NOMO-1 treated with DMSO at 0.1 percent for 48 hours (cell line): ENCODE data around the gene HAND1.

ENCODE experiments used
- DNase-seq: peaks from one replicate; lab custom pipeline; 2025; ENCODE audit not compliant: unreplicated experiment; lab: John Stamatoyannopoulos, UW

HAND1 gene

GRCh38 chr5:154506049-154506715 is 28.2 kb upstream of the HAND1 start:
- DNase-seq: no peak

- no peak for DNase-seq
Observed at GRCh38 chr5:154505567-154505966, 27.5 kb upstream of the HAND1 start.

GRCh38 chr5:154503698-154504039 is 25.6 kb upstream of the HAND1 start:
- no peak for DNase-seq

DNA sequence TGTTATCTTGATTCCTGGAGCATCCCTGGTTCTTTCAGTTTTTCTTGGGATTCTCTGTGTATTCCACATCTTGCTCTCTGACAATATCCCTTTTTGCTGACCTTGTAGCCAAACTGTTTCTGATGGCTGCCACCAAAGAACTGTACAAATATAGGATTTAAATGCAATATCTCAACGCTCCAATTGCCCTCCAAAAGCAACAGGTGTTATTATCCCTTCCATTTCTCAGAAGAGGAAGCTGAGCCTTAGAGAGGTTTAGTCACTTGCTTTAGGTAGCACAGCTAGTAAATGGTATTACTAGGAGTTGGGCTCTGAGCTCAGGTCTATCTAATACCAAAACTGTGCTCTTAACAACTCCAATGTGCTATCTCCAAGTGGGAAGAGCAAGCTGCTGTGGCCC is 24.2 kb upstream of the HAND1 start:
- no peak for DNase-seq

DNA sequence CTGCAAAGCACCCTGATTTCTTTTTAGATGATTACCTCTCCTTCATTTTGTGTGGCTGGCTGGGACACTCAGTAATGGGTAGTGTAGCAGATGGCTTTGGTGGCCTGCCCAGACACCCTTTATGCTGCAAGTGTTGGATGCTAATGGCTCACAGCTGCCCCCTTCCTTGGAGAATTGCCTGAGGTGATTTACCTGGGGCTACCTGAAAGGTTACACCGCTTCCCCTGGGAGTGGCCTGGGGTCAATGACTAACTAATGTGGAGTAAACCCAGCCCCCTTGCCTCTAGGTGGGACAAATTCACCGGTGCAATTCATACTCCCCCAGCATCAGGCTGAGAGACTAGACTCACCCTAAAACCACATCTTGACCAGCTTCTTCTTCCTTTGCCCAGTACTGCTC is 23.5 kb upstream of the HAND1 start:
- DNase-seq: no peak

DNA sequence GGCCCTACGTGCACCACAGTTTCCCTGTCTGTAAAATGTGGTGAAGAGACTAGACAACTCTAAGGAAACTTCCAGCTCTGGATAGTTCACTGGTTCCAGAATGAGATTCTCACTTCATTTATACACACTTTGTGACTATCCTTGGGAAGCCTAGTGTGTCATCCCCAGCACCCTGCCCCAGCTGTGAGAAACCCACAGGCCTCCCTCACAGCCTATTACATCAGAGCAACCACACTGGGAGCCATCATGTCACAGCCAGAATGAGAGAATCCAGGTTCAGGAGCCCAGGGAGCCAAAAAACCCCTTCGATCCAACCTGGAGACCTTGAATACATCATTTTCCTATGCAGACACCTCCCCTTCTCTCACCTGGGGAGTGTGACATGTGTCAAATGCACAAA is 21.0 kb upstream of the HAND1 start:
- DNase-seq: no peak

GRCh38 chr5:154498591-154498990 is 20.6 kb upstream of the HAND1 start:
- DNase-seq: no peak

- DNase-seq: no peak
Observed at GRCh38 chr5:154494036-154494435, 16.0 kb upstream of the HAND1 start.

- no peak for DNase-seq
Observed at GRCh38 chr5:154493274-154493673, 15.2 kb upstream of the HAND1 start.

DNA sequence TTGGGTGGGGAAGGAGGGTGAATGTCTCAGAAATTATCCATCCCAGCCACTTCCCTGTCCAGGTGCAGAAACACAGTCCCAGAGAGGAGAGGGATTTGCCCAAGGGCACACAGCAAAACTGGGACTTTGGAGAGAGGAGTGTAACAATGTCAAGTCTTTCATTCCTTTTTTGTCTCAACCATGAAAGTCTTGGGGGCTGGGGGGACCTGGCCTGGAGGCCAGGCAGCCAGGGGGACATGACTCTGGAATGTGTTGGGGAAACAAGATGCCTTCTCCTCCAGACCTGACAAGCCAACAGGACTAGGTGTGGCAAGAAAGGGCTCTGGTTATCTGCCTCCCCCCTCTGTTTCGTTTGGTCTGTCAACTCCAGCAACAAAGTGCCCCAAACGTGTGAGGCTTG is 13.9 kb upstream of the HAND1 start:
- DNase-seq: no peak

DNA sequence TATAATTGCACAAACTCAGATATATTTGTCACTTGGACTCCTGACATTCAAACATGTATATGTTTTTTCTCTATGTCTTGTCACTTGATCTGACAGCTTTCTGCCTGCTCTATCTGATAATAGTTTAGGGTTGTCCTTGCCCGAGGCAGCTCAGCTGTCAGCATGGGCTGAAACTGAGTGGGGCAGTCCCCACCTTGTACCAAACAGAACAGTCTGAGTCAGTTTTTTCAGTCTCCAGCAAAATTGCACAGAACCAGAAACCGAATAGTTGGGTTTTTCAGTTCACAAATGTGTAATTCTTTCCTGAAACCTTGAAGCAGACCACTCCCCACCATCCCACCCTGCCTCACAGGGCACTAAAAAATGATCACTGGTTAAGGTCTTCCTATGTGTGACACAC is 9.5 kb upstream of the HAND1 start:
- DNase-seq: no peak

GRCh38 chr5:154486427-154486866 is 8.4 kb upstream of the HAND1 start:
- no peak for DNase-seq

DNA sequence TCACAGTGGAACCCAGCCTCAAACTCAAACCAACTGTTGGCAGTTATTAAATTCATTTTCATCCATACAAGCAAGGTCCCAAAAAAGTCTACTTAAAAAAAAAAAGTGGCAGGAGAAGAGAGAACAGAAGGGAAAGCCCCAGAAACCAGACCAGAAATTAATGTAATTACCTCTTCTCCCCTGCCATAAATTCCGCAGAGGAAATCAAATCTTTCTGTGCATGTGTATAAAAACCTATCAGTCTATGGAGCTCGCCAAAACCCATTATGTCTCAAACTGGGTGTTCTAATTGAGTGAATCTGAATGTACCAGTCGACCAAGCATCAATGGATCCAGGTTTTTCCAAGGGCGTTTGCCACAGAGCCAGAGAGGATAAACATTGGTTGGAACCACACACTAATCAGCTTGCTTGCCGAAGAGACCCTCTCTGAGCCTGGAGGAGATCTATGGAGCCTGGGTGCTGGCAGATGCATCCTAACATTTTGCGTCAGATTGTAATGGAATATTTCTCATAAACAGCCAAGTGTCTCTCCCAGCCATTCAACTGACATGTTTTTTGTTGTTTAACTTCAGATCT is 7.9 kb upstream of the HAND1 start:
- DNase-seq: no peak

GRCh38 chr5:154485096-154485491 is 7.1 kb upstream of the HAND1 start:
- DNase-seq: no peak

GRCh38 chr5:154484393-154485095 is 6.5 kb upstream of the HAND1 start:
- no peak for DNase-seq

DNA sequence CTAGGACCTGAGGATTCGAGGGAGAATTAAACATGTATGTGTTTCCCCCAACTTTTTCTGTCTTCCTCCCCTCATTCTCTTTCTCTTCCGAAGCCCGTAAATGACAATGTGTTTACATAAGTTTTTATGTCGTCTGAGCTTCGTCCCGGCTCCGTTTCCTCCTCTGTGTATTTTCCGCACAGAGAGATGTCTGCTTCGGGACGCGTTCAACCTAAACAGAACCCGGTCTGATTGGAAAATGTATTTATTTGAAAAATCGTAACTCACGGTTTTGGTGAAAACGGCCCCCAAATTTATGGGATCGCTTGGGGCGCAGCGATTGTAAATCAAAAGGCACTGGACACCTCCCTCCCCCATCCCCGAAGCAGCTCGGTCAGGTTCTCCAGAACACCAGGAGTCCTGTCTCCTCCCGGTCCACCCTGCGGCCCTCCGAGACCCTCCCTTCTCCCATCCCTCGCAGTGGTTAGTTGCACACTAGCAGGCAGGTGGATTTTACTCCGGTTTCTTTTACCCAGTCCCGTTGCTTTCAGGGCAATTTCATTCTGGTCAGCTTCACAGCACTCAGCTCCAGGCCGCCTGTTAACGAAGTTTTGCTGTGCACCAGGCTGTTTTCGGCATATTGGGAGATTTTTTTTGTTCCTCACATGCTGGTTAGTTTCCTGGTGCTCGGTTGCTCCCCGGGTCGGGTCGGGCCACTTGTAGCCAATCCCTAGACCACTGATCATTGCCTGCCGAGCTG is 5.8 kb upstream of the HAND1 start:
- DNase-seq: no peak

- DNase-seq: no peak
Observed at GRCh38 chr5:154482528-154483449, 4.8 kb upstream of the HAND1 start.

DNA sequence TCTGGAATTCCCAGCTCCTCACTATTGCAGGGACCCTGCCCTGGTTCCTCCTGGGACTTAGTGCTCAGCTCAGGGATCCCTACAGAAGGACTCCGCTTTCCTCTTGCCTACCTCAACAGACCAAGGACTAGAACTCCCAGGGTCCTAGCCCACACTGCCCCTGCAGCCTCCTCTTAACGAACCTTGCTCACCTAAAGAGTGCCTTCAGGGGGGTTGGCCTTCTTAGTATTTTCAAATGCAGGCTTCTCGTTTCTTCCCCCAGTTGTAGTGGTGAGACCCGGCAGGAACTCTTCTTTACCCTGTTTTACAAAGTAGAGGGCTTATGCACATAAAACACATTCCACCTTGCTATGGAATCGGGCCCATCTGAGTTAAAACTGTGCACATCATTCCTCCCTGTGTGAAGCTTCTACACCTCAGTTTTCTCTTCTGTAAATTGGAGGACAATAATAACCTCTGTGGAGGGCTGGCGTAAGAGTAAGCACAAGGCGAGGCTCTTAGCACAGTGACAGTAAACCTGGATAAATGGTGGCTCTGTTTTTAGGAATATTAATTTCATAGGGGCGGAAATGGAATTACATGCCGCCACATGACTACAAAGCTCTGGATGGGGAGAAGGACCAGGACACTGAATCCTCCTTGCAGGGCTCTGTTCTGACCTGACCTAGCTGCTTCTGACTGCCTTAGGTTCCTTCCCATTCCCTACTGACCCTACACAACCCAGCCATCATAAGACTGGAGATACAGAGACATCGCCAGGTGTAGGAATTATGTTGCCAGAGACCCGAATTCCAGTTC is 3.8 kb upstream of the HAND1 start:
- DNase-seq: no peak

DNA sequence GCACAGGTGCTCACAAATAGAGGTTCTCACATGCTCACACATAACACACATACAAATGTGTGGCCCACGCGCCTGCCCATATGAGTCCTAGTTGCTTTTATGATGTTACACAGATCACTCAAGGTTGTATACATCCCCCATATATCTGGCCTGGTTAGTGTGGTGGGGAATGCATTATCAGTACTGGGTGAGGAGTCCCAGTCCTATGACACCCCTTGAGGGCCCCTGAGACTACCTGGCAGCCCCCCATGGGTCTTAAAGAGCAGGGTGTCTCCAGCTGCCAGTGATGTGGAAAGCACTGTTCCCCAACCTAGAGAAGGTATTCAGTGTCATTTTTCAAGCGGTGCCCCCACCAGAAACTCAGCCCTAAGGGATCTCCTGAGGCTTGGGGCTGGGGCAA is 2.8 kb upstream of the HAND1 start:
- DNase-seq: no peak
